GM21723 (cell line): ENCODE results near the gene RHOB.
"Not testable (repeated sequence)": the region's sequence is repeated elsewhere in the genome, so short reads cannot be mapped to it uniquely, and the experiment has no call there.

Experiments
- ATAC-seq: cut with Tn5 transposase; IDR thresholded peaks from one replicate; pipeline ENCODE4 v1.9.1; 2021; ENCODE audit warnings: mild to moderate bottlenecking, moderate library complexity; ENCODE audit not compliant: unreplicated experiment

Gene RHOB

DNA sequence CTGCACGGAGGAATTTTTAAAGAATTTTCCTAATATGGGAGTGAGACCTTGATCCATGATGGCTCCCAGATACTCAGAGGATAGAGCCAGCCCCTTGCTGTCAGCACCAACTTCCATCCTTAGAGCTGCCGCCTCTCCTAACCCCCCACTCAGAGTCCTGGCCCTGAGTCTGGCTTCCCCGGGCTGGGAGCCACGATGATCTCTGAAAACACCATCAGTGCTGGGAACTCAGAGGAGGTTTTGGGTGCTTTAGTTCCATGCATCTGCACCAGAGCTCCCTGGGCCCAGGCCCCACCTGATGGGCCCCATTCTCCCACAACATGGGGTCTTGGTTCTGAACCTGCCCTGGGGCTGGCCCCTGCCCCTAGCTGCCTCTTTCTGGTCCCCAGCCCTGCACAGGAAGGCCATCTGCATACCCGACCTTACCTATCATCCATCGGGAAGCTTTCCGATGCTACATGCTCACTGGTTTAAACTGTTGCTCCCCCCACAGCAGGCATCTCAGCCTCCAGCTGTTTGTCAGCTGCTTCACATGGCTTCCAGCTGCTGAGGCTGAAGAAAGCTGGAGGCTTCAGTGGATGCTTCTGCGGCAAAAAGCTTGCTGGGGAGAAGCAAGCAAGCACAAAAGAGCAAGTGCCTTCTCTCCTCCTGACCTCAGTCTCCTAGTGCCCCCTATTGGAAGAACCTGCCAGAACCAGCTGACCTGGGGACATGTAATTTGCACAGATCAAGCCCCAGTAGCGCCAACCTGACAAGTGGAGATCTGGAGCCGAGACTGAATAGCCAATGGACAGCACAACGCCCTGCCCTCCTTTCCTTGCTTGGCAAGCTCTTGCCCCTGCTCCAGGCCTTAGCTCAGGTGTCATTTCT lies 24.2 kb upstream of the RHOB start:
- ATAC-seq = no peak

DNA sequence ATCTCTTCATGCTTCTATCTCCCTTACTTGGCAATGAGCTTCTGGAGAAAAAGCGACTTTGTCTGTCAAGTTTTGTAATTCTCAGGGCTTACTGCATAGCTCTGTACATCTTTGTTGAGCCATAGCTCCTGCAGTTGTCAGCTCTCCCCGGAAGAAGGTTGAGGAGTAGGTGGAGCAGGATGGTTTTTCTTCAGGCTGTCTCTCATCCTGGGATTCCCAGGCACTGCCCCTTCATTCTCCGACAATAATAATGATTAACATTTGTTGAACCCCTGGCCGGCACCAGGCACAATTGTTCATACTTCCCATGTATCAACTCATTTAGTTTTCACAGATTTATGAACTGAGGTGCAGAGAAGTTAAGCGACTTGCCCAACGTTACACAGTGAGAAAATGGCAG lies 23.5 kb upstream of the RHOB start:
- no peak for ATAC-seq

DNA sequence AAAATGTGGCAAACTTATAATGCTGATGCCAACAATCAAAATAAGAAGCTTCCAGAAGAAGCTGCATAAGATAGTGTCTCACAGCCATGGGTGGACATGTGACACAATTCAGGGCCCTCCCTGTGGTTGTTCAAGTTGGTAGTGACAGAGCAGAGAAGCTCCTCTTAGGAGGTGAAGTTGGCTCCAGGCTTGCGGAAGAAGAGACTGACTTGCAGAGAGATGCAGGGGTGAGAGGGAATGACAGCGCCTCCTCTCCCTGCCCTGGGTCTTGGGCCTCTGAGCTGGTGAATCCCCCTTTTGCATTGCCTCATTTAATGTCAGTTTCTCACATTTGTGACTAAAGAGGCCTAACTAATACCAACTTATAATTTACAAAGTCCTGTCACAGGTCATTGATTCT lies 23.0 kb upstream of the RHOB start:
- ATAC-seq = no peak

DNA sequence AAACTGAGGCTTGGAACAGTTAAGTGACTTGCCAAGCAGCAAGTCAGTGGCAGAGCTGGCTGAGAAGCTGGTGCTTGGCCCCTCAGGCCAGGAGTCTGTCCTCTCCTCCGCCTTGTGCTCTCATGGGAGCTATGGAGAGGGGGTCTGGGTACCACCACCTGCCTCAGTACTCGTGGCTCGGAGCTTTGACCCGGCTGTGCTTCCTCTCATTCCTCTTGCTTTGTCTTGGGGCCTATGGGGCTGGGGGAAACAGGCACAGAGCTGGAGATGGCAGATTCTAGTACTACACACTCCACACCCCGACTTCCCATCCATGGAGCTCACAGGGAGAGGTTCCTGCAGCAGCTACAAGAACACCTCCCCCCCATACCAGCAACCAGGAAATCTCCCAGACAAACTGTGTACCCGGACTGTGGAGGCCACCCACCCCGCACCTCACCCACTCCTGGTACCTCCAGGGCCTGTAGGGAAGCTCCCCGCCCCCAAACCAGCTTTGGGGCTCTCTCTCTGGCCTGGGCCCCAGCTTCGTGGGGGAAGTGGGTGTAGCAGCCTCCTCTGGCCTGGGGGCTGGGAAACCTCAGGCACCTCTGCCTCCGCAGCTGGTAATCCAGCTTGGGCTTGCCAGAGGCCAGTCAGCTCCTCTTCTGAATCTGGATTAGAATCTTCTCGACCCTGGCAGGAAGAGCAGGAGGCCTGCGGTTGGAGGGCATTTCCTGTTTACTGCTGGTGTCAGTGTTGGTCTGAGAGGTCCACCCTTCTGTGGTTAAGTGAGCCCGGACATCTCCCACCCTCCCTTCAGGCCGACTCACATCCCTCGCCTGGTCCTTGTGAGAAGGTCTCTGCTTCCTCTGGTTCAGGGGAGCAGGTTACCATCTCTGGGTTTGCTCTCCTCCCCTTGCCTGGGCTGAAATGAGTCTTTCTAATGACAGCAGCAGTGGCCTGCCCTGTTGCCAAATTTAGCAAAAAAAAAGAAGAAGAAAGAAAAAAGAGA lies 22.3 kb upstream of the RHOB start:
- ATAC-seq = peak; percentile 65

DNA sequence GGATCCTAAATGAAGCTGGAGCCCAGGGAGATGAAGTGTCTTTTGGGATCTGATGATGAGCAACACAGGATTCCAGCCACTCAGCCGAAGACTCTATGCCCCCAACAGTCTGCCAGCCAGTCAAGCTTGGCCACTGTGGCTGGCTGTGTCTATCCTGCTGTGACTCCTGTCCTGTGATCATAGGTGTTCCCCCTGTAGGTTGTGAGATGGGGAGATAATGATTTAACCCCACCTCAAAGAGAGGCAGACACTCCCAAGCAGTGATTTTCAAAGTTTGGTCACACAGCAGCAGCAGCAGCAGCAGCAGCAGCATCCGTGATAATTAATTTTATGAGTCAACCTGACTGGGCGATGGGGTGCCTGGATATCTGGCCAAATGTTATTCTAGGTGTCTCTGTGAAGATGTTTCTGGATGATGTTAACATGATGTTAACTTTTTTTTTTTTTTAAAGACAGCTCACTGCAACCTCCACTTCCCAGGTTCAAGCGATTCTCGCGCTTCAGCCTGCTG lies 21.4 kb upstream of the RHOB start:
- ATAC-seq = no peak

DNA sequence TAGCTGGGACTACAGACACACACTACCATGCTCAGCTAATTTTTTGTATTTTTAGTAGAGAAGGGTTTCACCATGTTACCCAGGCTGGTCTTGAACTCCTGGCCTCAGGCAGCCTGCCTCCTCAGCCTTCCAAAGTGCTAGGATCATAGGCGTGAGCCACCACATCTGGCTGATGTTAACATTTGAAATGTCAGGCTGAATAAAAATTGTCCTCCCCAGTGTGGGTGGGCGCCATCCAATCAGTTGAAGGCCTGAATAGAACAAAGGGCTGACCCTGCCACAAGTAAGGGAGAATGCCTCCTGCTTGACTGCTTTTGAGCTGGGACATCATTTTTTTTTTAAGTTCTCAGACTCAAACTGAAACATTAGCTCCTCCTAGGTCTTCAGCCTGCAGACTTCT lies 21.0 kb upstream of the RHOB start:
- no peak for ATAC-seq

DNA sequence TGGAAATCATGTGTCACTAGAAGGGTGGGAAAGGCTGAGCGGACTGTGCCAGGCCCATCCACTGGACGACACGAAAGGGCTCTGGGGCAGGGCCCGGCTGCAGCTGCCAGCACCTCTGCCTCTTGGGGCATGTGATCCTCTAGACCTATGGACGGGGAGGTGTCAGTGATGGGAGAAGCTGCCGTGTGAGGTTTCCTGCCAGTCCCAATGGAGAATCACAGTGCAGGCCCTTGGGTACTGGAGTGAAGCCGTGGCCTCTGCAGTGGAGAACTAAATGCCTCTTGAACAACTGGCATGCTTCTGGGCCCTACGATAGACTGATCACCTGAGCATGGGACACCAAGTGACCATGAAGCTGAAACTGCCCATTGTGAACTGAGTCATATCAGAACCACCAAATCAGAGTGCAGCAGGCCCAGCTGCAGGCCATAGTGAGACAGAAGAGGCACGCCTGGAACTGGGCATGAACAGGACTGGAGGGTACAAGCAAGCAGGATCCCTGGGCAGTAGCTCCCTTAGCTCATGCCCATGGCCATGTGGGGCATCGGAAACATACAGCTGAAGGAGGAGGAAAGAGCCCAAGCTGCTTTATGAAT lies 18.8 kb upstream of the RHOB start:
- ATAC-seq = no peak

DNA sequence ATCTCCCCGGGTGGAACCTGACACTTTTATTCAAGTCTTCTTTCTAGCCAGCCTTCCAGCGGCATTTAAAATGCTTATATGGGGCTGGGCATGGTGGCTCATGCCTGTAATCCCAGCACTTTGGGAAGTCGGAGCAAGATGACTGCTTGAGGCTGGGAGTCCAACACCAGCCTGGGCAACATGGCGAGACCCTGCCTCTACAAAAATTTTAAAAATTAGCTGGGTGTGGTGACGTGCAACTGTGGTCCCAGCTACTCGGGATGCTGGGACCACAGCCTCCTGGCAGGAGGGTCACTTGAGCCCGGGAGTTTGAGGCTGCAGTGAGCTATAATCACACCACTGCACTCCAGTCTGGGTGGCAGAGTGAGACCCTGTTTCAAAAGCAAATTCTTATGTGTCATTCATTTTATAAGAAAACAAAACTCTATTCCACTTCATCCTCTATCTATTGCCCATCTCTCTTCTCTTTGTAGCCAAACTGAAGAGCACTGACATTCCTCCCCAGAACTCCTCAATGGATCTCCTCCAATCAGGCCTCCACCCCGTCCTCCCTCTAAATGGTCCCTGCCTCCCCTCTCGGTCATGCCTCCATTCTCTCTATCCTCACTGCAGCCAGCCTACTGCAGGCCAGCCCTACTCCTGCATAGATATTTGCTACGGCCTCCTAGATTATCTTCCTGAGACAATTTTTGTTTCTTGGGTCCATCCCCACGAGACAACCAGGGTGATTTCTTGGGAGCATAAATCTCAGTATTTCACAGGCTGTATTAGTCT lies 18.0 kb upstream of the RHOB start:
- no peak for ATAC-seq

DNA sequence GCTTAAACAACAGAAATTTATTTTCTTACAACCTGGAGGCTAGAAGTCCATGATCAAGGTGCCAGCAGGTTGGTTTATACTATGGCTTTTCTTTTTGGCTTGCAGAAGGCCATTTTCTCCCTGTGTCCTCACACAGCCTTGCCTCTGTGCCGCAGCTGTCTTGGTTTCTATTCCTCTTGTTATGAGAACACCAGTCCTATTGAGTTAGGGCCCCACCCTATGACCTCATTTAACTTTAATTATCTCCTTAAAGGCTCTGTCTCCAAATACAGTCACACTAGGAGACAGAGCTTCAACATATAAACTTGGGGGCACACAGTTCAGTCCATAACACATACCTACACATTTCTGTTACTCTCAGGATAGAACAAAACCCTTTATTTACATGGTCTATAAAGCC lies 17.3 kb upstream of the RHOB start:
- peak; percentile 67 for ATAC-seq

DNA sequence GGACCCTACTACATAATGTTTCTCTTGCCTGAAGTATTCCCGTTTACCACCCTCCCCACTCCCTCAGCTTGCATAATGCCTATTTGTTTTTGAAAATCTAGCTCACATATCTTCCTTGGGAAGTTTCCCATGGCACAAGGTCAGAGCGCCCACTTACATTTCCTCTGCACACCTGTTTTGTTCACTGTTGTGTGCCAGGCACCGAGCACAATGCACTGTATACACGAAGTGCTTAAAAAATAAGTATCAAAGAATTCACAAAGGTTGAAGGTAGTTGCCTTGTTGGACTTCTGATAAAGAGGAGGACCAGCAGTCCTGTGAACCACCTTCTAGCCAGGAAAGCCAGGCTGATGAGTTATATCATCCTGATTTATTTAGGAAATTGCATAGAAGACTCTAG lies 16.8 kb upstream of the RHOB start:
- no peak for ATAC-seq

DNA sequence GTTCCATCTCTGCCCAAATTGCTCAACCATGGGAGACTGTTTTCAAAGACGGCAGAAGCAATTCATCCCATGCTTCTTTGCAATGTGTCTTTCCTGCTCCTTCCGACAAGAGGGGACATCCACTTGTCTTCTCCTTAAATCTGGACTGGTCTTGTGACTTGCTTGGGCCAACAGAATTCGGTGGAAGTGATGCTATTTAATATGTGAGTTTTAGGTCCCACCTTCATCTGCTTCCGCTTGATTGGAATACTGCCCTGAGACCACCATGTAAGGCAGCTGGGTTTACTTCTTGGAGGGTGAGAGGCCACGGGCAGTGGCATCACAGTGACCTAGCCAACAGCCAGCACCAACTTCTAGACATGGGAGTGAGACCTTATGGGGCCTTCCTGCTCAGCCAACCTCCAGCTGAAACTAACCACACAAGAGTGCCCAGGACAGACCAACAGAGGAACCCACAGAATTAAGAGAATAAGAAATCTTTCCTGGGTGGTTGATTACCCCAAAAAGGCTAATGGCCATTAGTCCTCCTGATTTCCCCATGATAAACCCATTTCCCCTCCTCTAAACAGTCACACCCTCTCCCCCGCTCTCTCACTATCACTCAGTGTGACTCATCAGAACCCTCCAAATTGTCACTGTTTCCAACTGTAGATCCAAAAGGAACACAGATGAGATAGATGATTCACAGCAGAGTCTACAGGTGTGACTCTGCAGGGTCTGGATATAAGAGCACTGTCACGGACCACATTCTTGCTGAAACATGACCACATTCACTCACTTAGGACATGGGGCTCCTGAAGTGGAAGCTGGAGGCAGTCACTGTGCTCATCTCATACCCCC lies 16.2 kb upstream of the RHOB start:
- ATAC-seq = no peak

DNA sequence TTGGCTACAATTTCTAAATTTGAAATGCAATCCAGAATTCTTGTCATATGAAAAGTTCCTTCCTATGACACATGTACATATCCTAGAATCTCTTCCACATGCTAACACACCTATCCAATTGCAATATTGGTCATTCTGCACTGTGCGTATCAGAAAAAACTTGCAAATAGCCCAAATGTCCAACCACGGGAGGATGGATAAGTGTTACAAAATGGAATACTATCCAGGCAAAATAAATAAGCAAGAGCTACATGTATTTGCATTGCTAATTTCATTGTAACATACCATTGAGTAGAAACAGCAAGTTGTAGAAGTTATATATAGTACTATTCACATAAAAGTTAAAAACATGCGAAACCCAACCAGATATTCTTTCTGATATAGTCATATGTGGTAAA lies 15.6 kb upstream of the RHOB start:
- ATAC-seq = no peak

DNA sequence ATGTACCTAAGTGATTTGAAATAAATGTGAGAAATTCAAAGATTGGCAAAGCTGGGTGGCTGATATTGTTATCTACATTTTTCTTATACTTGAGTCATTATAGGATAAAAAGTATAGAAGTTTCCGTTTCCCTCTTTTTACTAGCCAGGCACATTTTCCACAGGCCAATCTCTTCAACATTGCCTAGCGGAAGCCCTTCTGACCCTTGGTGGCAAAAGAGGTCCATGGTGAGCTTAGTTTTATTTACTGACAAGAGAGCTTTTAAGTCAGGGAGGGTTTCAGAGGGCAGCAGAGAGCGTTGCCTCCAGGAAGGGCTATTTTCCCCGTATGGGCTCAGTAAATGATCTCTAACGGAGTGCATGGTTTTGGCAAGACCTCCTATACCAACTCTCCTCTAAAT lies 15.1 kb upstream of the RHOB start:
- ATAC-seq = no peak

DNA sequence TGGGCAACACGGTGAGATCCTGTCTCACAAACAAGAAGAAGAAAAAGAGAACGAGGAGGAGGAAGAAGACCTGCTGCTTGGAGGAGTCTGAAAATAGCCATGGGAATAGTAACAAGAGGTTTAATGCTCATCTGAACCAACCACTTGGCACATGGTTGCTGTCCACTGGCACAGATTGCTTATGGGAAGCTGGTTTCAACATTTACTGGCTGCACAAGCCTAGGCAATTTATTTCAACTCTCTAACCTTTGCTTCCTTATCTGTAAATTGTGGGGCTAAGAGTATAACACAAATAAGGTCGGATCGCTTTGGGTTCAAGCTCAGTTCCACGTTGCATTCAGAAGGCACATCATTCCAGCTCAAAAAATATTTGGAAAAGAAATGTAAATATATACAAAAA lies 14.2 kb upstream of the RHOB start:
- ATAC-seq = no peak

DNA sequence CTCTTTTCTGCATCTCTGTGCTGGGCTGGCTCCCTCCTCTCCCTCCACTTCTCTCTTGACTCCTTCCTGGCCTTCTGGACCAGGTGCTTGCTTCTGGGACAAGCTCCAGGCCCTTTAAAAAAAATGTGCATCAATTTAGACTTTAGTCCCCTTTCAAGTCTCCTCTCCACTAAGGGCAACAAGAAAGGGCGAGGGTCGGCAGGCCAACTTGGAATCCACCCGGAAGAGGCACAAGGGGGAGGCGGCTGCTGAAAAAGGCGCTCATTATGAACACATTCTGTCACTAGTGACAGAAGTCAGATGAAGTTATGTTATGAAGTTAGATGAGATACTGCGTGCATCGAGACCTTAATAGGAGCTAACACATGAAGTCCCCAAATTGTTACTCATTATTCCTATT lies 13.6 kb upstream of the RHOB start:
- ATAC-seq = no peak

DNA sequence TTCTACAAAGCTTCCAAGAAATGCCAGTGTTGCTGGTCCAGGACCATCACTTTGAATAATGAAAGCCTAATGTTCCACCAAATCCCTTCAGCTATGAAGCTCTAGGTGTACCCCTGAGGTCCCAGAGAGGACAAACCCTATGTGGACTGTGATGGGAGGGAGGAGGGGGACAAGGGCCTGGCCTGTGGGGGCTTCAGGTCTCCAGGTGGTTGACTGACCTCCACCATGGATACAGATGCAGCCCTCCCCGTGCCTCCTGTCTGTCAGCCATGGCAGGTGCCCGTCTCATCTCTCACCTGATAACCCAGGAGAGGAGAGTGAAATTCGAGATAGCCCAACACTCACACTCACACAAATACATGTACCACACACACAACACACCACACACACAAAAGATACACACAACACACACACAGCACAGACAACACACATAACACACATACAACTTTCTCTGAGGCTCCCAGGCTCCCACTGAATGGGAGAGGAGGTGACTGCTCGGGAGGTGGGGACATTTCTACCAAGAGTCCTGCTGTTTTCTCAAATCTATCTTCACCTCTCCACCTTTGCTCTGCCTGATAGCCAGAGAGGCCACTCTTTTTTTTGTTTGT lies 12.8 kb upstream of the RHOB start:
- no peak for ATAC-seq

DNA sequence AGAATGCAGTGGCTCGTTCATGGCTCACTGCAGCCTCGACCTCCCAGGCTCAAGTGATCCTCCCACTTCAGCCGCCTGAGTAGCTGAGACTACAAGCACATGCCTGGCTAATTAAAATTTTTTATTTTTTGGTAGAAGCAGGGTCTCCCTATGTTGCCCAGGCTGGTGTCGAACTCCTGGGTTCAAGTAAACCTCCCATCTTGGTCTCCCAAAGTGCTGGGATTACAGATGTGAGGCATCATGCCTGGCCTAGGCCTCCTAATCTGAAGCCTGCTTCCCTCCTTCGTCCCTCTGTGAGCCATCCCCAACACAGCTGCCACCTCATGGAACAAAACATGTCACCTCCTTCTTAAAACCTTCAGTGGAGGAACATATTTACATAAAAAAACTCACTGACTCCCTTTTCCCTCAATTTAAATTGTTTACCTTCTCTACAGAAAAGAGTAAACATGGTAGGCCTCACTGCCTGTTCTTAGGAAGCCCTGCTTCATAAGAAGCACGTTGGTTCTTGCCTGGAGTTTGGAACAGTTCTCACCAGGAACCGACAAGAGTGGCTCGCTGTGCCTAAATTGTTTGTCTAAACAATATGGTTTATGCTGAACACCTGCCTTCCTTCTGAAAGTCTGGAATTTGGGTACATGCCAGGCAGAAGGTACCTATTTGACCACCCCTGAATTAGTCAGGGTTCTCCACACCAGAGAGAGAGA lies 12.1 kb upstream of the RHOB start:
- no peak for ATAC-seq

DNA sequence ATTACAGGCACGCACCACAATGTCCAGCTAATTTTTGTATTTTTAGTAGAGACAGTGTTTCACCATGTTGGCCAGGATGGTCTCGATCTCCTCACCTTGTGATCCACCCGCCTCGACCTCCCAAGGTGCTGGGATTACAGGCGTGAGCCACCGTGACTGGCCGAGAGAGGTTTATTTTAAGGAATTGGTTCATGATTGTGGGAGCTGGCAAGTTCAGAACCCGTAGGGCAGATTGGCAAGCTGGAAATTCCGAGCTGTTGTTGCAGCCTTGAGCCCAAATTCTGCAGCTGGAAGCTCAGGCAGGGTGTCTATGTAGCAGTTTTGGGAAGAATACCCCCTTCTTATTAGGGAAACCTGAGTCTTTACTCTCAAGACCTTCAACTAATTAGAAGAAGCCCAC lies 11.4 kb upstream of the RHOB start:
- ATAC-seq = not testable (repeated sequence)
